ENCODE results near the gene ATL2. TPM values are rescaled to one million over a fixed set of nuclear protein-coding genes. Genes with fewer than 3 reads are reported as not detected.
"Not testable (repeated sequence)": the region's sequence is repeated elsewhere in the genome, so short reads cannot be mapped to it uniquely, and the experiment has no call there.

ATL2 gene
- total RNA-seq, 2 donors from 2014 or later = 70.9 to 88.7 TPM

- no peaks in the 10 kb centered on the region for H3K27me3 ChIP-seq (replicated peaks; ENCODE audit: insufficient read depth)
- no peak overlapping the region for H3K4me3 ChIP-seq
- DNase-seq (ENCODE audit: low spot score) = no peak
- no peak for TF ChIP-seq POLR2A (IDR thresholded peaks at IDR 0.05)
- no peak for TF ChIP-seq POLR2AphosphoS5 (IDR thresholded peaks at IDR 0.05)
- TF ChIP-seq, protein P1, sequence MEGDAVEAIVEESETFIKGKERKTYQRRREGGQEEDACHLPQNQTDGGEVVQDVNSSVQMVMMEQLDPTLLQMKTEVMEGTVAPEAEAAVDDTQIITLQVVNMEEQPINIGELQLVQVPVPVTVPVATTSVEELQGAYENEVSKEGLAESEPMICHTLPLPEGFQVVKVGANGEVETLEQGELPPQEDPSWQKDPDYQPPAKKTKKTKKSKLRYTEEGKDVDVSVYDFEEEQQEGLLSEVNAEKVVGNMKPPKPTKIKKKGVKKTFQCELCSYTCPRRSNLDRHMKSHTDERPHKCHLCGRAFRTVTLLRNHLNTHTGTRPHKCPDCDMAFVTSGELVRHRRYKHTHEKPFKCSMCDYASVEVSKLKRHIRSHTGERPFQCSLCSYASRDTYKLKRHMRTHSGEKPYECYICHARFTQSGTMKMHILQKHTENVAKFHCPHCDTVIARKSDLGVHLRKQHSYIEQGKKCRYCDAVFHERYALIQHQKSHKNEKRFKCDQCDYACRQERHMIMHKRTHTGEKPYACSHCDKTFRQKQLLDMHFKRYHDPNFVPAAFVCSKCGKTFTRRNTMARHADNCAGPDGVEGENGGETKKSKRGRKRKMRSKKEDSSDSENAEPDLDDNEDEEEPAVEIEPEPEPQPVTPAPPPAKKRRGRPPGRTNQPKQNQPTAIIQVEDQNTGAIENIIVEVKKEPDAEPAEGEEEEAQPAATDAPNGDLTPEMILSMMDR (IDR thresholded peaks at IDR 0.05) = no peak
- 94% methylated on average over 6 of the region's 6 CpGs for WGBS
- no peak overlapping the region for H3K27ac ChIP-seq
- H3K36me3 ChIP-seq = no peaks in the 10 kb centered on the region
- H3K4me1 ChIP-seq (replicated peaks) = no peaks in the 10 kb centered on the region
- intact Hi-C loops (cut with DNase I) = no loop called here
- no peaks in the 10 kb centered on the region for H3K9me3 ChIP-seq
Observed at GRCh38 chr2:38336621-38337020, 40.5 kb downstream of the ATL2 start.

GRCh38 chr2:38330754-38331153 lies 46.3 kb downstream of the ATL2 start:
- no peaks in the 10 kb centered on the region for H3K27me3 ChIP-seq (replicated peaks; ENCODE audit: insufficient read depth)
- H3K27ac ChIP-seq = no peak overlapping the region
- H3K36me3 ChIP-seq = no peaks in the 10 kb centered on the region
- intact Hi-C loops (cut with DNase I) = no loop called here
- H3K4me3 ChIP-seq = no peak overlapping the region
- H3K4me1 ChIP-seq (replicated peaks) = no peaks in the 10 kb centered on the region
- TF ChIP-seq POLR2A (IDR thresholded peaks at IDR 0.05) (no peak), POLR2AphosphoS5 (IDR thresholded peaks at IDR 0.05) (no peak)
- TF ChIP-seq, protein P1 (IDR thresholded peaks at IDR 0.05) = no peak
- WGBS = over 99% methylated on average over 7 of the region's 7 CpGs
- no peak for DNase-seq (ENCODE audit: low spot score)
- no peaks in the 10 kb centered on the region for H3K9me3 ChIP-seq

DNA sequence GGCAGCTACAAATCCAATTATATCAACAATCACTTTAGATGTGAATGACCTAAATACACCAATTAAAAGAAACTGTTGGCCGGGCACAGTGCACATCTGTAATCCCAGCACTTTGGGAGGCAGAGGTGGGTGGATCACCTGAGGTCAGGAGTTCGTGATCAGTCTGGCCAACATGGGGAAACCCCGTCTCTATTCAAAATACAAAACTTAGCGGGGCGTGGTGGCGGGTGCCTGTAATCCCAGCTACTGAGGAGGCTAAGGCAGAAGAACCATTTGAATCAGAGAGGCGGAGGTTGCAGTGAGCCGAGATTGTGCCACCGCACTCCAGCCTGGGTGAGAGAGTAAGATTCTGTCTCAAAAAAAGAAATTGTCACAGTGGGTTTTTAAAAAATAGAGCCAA lies 49.5 kb downstream of the ATL2 start:
- H3K9me3 ChIP-seq = no peaks in the 10 kb centered on the region
- H3K4me1 ChIP-seq (replicated peaks) = no peaks in the 10 kb centered on the region
- H3K36me3 ChIP-seq = no peaks in the 10 kb centered on the region
- no peak overlapping the region for H3K4me3 ChIP-seq
- no peaks in the 10 kb centered on the region for H3K27me3 ChIP-seq (replicated peaks; ENCODE audit: insufficient read depth)
- no peak overlapping the region for H3K27ac ChIP-seq
- WGBS = 92% methylated on average over 9 of the region's 9 CpGs
- intact Hi-C loops (cut with DNase I) = loop anchor here (5.0 kb wide), 1 partner anchor 45 kb away; no protein-coding TSS in a partner anchor
- no peak for DNase-seq (ENCODE audit: low spot score)
- TF ChIP-seq POLR2A (IDR thresholded peaks at IDR 0.05) = no peak
- TF ChIP-seq, protein P1 (IDR thresholded peaks at IDR 0.05) = no peak
- no peak for TF ChIP-seq POLR2AphosphoS5 (IDR thresholded peaks at IDR 0.05)

- 46% methylated on average over 6 of the region's 6 CpGs for WGBS
- H3K27ac ChIP-seq = no peak overlapping the region
Observed at GRCh38 chr2:38323623-38324022, 53.5 kb downstream of the ATL2 start.

GRCh38 chr2:38322224-38322914 lies 54.7 kb downstream of the ATL2 start:
- no peaks in the 10 kb centered on the region for H3K4me1 ChIP-seq (replicated peaks)
- TF ChIP-seq POLR2A (IDR thresholded peaks at IDR 0.05) (no peak), POLR2AphosphoS5 (IDR thresholded peaks at IDR 0.05) (no peak)
- TF ChIP-seq, protein P1 (IDR thresholded peaks at IDR 0.05) = no peak
- H3K4me3 ChIP-seq = no peak overlapping the region
- no peaks in the 10 kb centered on the region for H3K36me3 ChIP-seq
- DNase-seq (ENCODE audit: low spot score) = no peak
- no peaks in the 10 kb centered on the region for H3K27me3 ChIP-seq (replicated peaks; ENCODE audit: insufficient read depth)
- intact Hi-C loops (cut with DNase I) = no loop called here
- H3K9me3 ChIP-seq = no peaks in the 10 kb centered on the region
- H3K27ac ChIP-seq = no peak overlapping the region

More at GRCh38 chr2:38323623-38324022, 53.5 kb downstream of the ATL2 start:
- Histone ChIP-seq H3K9me3 (no peaks in the 10 kb centered on the region), H3K4me1 (replicated peaks) (no peaks in the 10 kb centered on the region), H3K27me3 (replicated peaks; ENCODE audit: insufficient read depth) (no peaks in the 10 kb centered on the region), H3K4me3 (no peak overlapping the region), H3K36me3 (no peaks in the 10 kb centered on the region)
- no peak for DNase-seq (ENCODE audit: low spot score)
- no peak for TF ChIP-seq POLR2AphosphoS5 (IDR thresholded peaks at IDR 0.05)
- intact Hi-C loops (cut with DNase I) = no loop called here

GRCh38 chr2:38319240-38319639 lies 57.8 kb downstream of the ATL2 start:
- not testable (repeated sequence) for H3K36me3 ChIP-seq; H3K27ac ChIP-seq; H3K27me3 ChIP-seq (replicated peaks; ENCODE audit: insufficient read depth); H3K9me3 ChIP-seq; DNase-seq (ENCODE audit: low spot score); H3K4me1 ChIP-seq (replicated peaks); H3K4me3 ChIP-seq
- 60% methylated on average over 5 of the region's 5 CpGs for WGBS
- intact Hi-C loops (cut with DNase I) = loop anchor here (5.0 to 10.0 kb wide), 4 partner anchors 156 to 418 kb away; no protein-coding TSS in a partner anchor

Data from prostate gland (tissue), 2 donors.